Erythroblast (primary cell): Measurements from ENCODE around the gene PGA5.

ENCODE experiments used
- GATA1 ChIP-seq: IDR thresholded peaks from 2 replicates; pipeline ENCODE4 v1.6.1; 2011; ENCODE audit warnings: low read depth, mild to moderate bottlenecking, control low read depth, low read length, moderate library complexity
- POLR2A ChIP-seq: IDR thresholded peaks from 2 replicates; pipeline ENCODE4 v1.6.1; 2011; ENCODE audit warnings: mild to moderate bottlenecking, low read length

DNA sequence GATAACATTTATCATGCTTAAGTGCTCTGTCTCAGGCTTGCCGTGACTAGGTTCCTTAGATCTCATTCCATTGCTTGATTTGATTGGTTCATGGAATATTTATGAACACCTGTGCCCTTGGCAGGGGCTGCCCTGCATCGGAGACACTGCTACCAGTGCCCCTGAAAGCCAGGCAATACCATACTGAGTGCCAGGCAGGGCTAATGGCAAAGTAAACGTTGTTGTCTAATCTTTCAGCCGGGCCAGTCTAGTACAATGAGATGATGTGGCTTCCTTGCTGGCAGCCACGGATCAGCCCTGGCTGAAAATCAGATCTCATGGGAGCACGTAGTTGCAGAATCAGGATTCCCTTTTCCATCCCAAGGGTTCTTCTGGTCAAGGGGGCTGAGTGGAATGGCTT lies 42.6 kb upstream of the PGA5 start:
- no peak for TF ChIP-seq POLR2A
- TF ChIP-seq GATA1 = no peak
